Measurements from ENCODE around the gene FBRSL1. TPM values are rescaled to one million over a fixed set of nuclear protein-coding genes. Genes with fewer than 3 reads are reported as not detected.

The FBRSL1 gene
- total and polyA plus RNA-seq, 2 donors (not counting 3 experiments of a cell fraction or from before 2014, with no cell fraction given): 19.3 to 79.8 TPM

- TF ChIP-seq GATA2 (IDR thresholded peaks at IDR 0.05; ENCODE audit: insufficient read depth, insufficient read length, low read depth, low read length) (no peak), POLR2A (IDR thresholded peaks at IDR 0.05; ENCODE audit: low read depth, low read length) (no peak), POLR2AphosphoS5 (IDR thresholded peaks at IDR 0.05; ENCODE audit: insufficient read depth, low read depth, low read length) (no peak), MYC (IDR thresholded peaks at IDR 0.05; ENCODE audit: low read depth, low read length) (no peak), CTCF (IDR thresholded peaks at IDR 0.05; ENCODE audit: extremely low read depth in 1 of 2, insufficient read depth in 1 of 2, low read depth in 1 of 2, low read length in 2 of 2) (no peak), JUN (IDR thresholded peaks at IDR 0.05; ENCODE audit: borderline replicate concordance, insufficient read depth, insufficient read length, low read depth) (no peak), EZH2 (IDR thresholded peaks at IDR 0.05; ENCODE audit: borderline replicate concordance, low read depth, low read length, severe bottlenecking) (no peak), FOS (IDR thresholded peaks at IDR 0.05; ENCODE audit: borderline replicate concordance, insufficient read depth, low read length) (no peak)
- TF ChIP-seq, protein P1, sequence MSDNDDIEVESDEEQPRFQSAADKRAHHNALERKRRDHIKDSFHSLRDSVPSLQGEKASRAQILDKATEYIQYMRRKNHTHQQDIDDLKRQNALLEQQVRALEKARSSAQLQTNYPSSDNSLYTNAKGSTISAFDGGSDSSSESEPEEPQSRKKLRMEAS (IDR thresholded peaks at IDR 0.05; ENCODE audit: insufficient read depth, insufficient read length): no peak
- Histone ChIP-seq H3K27me3 (ENCODE audit: control insufficient read depth in 2 of 2, insufficient read depth in 2 of 2, low read length in 2 of 2) (peaks cover 0 to 10% of the 10 kb centered on the region in 2 experiments), H3K36me3 (ENCODE audit: control insufficient read depth in 2 of 2, extremely low read depth in 1 of 2, insufficient read depth in 2 of 2, low read length in 2 of 2) (peaks cover 0 to 5% of the 10 kb centered on the region in 2 experiments), H2AFZ (ENCODE audit: low read depth, low read length) (no peak overlapping the region), H3K27ac (ENCODE audit: insufficient read depth, low read depth, low read length) (no peak overlapping the region), H3K79me2 (ENCODE audit: control insufficient read depth, insufficient read depth, low read length) (peaks cover 26% of the 10 kb centered on the region), H3K4me1 (ENCODE audit: control insufficient read depth, extremely low read depth, insufficient read depth, low read length) (peaks cover 16% of the 10 kb centered on the region), H4K20me1 (replicated peaks; ENCODE audit: control insufficient read depth, extremely low read depth, insufficient read depth, low read length) (no peaks in the 10 kb centered on the region), H3K9me1 (replicated peaks; ENCODE audit: control insufficient read depth, extremely low read depth, insufficient read depth, low read length) (no peaks in the 10 kb centered on the region), H3K9ac (replicated peaks; ENCODE audit: extremely low read depth, insufficient read depth, low read length) (no peak overlapping the region), H3K4me3 (replicated peaks in 1 of 3; ENCODE audit: insufficient read depth in 1 of 3, low read depth in 1 of 3, low read length in 3 of 3) (no peak overlapping the region), H3K4me2 (ENCODE audit: insufficient read depth, low read length) (no peak overlapping the region), H3K9me3 (replicated peaks; ENCODE audit: control insufficient read depth, insufficient read depth, low read length) (no peaks in the 10 kb centered on the region)
- DNase-seq (ENCODE audit: low read depth, low spot score): no peak
- dilution Hi-C loops (cut with MboI; ENCODE audit: extremely low pct_ligation_motif_present, low sequenced_read_pairs): no loop called here
- FAIRE-seq: no peak
- intact Hi-C loops (cut with micrococcal nuclease): loop anchor here (5.0 kb wide), 1 partner anchor 88 kb away; no protein-coding TSS in a partner anchor
- CTCF ChIA-PET: interaction anchor here (1.0 to 3.9 kb wide), 2 partner anchors 46 to 52 kb away, joined by 3 to 15 read pairs; no protein-coding TSS in a partner anchor
- POLR2A ChIA-PET: no interaction called here
- no TSS peak for BruUV-seq (replicated peaks)
Measured at GRCh38 chr12:132508860-132509732, 19.1 kb downstream of the FBRSL1 start.
